NT2/D1 (cell line): ENCODE measurements around the gene GMDS.

Experiments used
- DNase-seq: peaks from one replicate; pipeline ENCODE4 v3.0.0-alpha.2; 2011; ENCODE audit warnings: low read depth, low spot score
- H3K27me3 ChIP-seq: 2 replicates; pipeline ENCODE4 v1.6.0; 2011; ENCODE audit warnings: mild to moderate bottlenecking; ENCODE audit not compliant: insufficient read length, insufficient read depth
- H3K36me3 ChIP-seq: 2 replicates; pipeline ENCODE4 v1.6.1; 2011; ENCODE audit warnings: mild to moderate bottlenecking, low read length, mixed read lengths; ENCODE audit not compliant: insufficient read depth, insufficient read length
- H3K4me1 ChIP-seq: 2 replicates; pipeline ENCODE4 v1.5.1; 2011; ENCODE audit not compliant: insufficient read depth, insufficient read length
- H3K4me3 ChIP-seq: 2 replicates; pipeline ENCODE4 v1.5.1; 2011; ENCODE audit warnings: low read depth; ENCODE audit not compliant: insufficient read length
- H3K9ac ChIP-seq: 2 replicates; pipeline ENCODE4 v1.6.0; 2011; ENCODE audit warnings: low read depth; ENCODE audit not compliant: insufficient read length
- H3K9me3 ChIP-seq: 2 replicates; pipeline ENCODE4 v1.5.1; 2011; ENCODE audit warnings: mild to moderate bottlenecking, low read length; ENCODE audit not compliant: insufficient read depth
- SUZ12 ChIP-seq: IDR thresholded peaks from 2 replicates; pipeline ENCODE4 v1.6.1; 2011; ENCODE audit not compliant: insufficient read length, insufficient read depth; ENCODE audit errors: extremely low read depth
- YY1 ChIP-seq: IDR thresholded peaks from 2 replicates; pipeline ENCODE4 v1.6.1; 2011; ENCODE audit not compliant: insufficient read length, insufficient read depth
- ZNF274 ChIP-seq: IDR thresholded peaks from 2 replicates; pipeline ENCODE4 v1.6.1; 2011; ENCODE audit warnings: mild to moderate bottlenecking, low read depth, low read length

Gene GMDS

GRCh38 chr6:1789092-1789491, 456.3 kb downstream of the GMDS start:
- TF ChIP-seq YY1 (no peak), SUZ12 (no peak), ZNF274 (no peak)
- Histone ChIP-seq H3K4me3 (no peak overlapping the region), H3K36me3 (no peaks in the 10 kb centered on the region), H3K27me3 (no peaks in the 10 kb centered on the region), H3K4me1 (no peaks in the 10 kb centered on the region), H3K9ac (no peak overlapping the region), H3K9me3 (no peaks in the 10 kb centered on the region)
- DNase-seq: no peak

- Histone ChIP-seq H3K9ac (no peak overlapping the region), H3K4me3 (no peak overlapping the region), H3K36me3 (no peaks in the 10 kb centered on the region), H3K27me3 (no peaks in the 10 kb centered on the region), H3K9me3 (no peaks in the 10 kb centered on the region), H3K4me1 (no peaks in the 10 kb centered on the region)
- DNase-seq: no peak
- TF ChIP-seq SUZ12: no peak
- TF ChIP-seq ZNF274: no peak
- TF ChIP-seq YY1: no peak
Observed at GRCh38 chr6:1787894-1788293, 457.5 kb downstream of the GMDS start.

GRCh38 chr6:1786455-1787453, 458.7 kb downstream of the GMDS start:
- Histone ChIP-seq H3K4me1 (no peaks in the 10 kb centered on the region), H3K9ac (no peak overlapping the region), H3K9me3 (no peaks in the 10 kb centered on the region), H3K36me3 (no peaks in the 10 kb centered on the region), H3K4me3 (no peak overlapping the region), H3K27me3 (no peaks in the 10 kb centered on the region)
- no peak for DNase-seq
- TF ChIP-seq ZNF274 (no peak), SUZ12 (no peak), YY1 (no peak)

- Histone ChIP-seq H3K9ac (no peak overlapping the region), H3K36me3 (no peaks in the 10 kb centered on the region), H3K9me3 (no peaks in the 10 kb centered on the region), H3K4me1 (no peaks in the 10 kb centered on the region), H3K27me3 (no peaks in the 10 kb centered on the region), H3K4me3 (no peak overlapping the region)
- TF ChIP-seq ZNF274: no peak
- TF ChIP-seq YY1: no peak
- TF ChIP-seq SUZ12: no peak
- no peak for DNase-seq
Observed at GRCh38 chr6:1784422-1784884, 461.0 kb downstream of the GMDS start.

- Histone ChIP-seq H3K4me3 (no peak overlapping the region), H3K9ac (no peak overlapping the region), H3K36me3 (no peaks in the 10 kb centered on the region), H3K27me3 (no peaks in the 10 kb centered on the region), H3K9me3 (no peaks in the 10 kb centered on the region), H3K4me1 (no peaks in the 10 kb centered on the region)
- no peak for DNase-seq
- TF ChIP-seq SUZ12: no peak
- no peak for TF ChIP-seq ZNF274
- no peak for TF ChIP-seq YY1
Observed at GRCh38 chr6:1781817-1782184, 463.6 kb downstream of the GMDS start.

DNA sequence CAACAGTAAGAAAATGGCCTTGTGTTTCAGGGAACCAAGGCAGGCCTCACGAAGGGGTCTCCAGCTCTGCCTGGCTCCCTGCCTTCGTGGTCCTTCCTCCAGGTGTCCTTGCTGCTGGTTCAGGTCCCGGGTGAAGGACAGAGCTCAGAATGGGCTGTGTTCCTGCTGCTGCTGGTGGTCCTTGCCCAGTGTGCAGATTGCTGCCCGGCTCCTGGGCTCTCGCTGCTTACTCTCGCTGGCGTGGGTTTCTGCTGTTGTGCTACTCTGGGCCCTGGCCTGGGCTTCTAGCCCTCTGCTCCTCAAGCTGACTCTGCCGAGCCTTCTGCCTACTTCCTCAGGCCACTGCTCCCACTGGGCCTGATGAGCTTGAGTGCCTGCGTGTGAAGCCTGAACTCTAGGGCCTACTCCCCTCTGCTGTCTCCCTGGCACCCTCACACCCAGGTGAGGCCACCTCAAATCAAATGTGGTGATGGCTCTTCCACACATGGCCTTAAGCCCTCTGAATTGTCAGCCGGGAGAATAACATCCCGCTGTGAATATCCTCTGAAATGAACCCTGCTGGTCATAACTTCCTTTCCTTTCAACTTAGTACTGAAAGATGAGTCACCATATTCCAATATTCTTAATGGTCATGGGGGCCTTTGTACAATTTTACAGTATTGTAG, 464.1 kb downstream of the GMDS start:
- no peak for TF ChIP-seq YY1
- no peak for TF ChIP-seq SUZ12
- Histone ChIP-seq H3K9me3 (no peaks in the 10 kb centered on the region), H3K36me3 (no peaks in the 10 kb centered on the region), H3K27me3 (no peaks in the 10 kb centered on the region), H3K9ac (no peak overlapping the region), H3K4me1 (no peaks in the 10 kb centered on the region), H3K4me3 (no peak overlapping the region)
- no peak for DNase-seq

DNA sequence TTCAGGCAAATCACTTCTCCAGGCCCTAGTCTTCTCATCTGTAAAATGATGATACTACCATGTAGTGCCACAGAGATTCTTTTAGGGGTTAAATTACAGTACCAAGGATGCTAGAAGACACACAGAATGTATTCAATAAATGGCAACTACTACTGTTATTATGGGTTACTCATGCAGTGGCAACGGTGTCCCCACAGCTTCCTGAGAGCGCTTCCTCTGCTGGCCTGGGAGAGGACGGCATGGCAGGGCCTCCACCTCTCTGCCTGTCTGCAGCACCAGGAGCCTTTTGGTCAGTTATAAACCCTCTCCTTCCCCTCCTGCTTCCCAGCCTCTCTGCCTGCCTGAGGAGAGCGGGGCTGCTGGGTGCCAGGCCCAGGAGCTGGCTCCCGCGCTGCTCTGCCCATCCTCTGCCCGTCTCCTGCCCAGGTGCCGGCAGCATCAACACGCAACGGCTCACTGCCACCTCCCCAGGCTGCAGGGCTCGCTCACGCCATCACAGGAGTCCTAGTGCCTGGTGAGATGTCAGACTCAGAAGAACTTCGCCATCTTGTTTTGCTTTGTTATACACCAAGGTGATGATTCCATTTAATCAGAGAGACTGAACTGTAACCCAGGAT, 465.0 kb downstream of the GMDS start:
- no peak for DNase-seq
- no peaks in the 10 kb centered on the region for H3K9me3 ChIP-seq
- H3K36me3 ChIP-seq: no peaks in the 10 kb centered on the region
- H3K4me1 ChIP-seq: no peaks in the 10 kb centered on the region
- no peak overlapping the region for H3K4me3 ChIP-seq
- no peak for TF ChIP-seq ZNF274
- TF ChIP-seq SUZ12: no peak
- TF ChIP-seq YY1: no peak
- H3K9ac ChIP-seq: no peak overlapping the region
- H3K27me3 ChIP-seq: no peaks in the 10 kb centered on the region
